OCI-M2 (cell line): ENCODE results near the gene PLXDC2.

Experiments used
- DNase-seq: peaks from one replicate; lab custom pipeline; 2025; ENCODE audit not compliant: unreplicated experiment; lab: John Stamatoyannopoulos, UW

Gene PLXDC2

GRCh38 chr10:19935176-19935575 lies 118.9 kb downstream of the PLXDC2 start:
- no peak for DNase-seq

GRCh38 chr10:19936289-19936688 lies 120.1 kb downstream of the PLXDC2 start:
- DNase-seq, result no peak

GRCh38 chr10:19937989-19938388 lies 121.8 kb downstream of the PLXDC2 start:
- no peak for DNase-seq

DNA sequence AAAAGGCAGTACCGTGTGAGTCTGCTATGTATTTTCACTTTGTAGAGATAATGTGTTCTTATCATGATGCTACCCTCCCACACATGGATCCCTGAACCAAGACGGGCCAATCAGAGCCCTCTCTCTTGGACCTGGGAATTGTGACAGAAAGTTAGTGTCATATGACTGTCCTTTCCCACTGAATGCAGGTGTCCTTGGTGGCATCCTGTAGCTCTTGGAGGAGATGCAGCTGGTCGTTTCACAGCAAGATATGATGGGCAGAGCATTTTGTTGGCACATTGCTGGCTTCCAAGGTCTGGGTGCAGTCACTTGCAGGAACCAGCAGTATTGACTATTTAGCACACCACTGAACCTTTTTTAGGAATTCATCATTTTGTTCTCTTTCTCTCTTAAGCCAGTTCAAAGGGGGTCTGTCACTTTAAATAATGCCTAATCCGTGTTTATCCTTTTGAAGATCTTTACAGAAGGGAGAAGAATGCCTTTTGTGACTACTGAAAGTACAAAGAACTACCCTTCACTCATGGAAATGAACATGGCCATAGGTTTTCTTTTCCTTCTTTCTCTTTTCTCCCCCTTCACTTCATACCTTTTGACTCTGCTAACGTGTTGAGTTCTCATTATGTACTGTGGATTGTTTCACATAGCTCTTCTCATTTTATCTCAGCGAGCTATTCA lies 125.1 kb downstream of the PLXDC2 start:
- DNase-seq, result no peak

GRCh38 chr10:19944911-19945663 lies 128.9 kb downstream of the PLXDC2 start:
- DNase-seq, result no peak

DNA sequence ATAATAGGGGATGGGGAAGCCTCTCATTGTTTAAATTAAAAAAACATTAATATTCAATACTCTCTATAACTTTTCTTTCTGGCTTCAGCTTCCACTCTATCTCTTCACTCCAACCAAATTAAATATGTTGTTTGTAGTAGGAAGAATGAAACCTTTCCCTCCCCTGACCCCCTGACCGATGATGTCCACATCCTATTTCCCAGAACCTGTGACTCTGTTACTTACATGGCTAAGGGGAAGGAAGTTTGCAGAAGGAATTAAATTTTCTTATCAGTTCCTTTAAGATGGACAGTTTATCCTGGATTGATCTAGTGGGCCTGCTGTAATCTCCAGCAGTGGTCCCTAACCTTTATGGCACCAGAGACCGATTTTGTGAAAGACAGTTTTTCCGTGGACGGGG lies 130.0 kb downstream of the PLXDC2 start:
- DNase-seq, result no peak

DNA sequence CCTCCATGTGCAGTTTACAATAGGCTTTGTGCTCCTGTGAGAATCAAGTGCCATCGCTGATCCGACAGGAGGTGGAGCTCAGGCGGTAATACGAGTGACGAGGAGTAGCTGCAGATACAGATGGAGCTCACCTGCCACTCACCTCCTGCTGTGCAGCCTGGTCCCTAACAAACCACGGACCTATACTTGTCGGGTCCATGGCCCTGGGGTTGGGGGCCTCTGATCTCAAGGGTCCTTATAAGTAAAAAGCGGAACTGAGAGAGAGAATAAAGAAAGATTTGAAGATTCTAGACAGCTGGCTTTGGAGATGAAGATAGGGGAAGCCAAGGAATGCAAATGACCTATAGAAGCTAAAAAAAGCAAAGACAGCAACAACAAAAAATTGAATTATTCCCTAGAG lies 130.6 kb downstream of the PLXDC2 start:
- no peak for DNase-seq

DNA sequence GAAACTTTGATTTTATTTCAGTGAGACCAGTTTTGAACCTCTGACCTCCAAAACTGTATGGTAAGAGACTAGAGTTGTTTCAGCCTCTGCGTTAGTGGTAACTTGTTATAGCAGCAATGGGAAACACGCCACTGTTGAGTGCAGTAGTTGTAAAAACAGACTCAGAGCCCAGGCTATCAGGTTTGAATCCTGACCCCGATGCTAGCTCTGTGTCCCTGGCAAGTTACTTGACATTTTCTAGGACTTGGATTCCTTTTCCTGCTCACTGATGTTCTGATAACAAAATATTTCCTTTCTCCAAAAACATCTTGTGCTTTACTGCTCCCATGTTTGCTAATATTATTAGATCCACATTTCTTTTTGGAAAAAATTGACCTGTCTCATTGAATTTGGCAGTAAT lies 131.0 kb downstream of the PLXDC2 start:
- no peak for DNase-seq

DNA sequence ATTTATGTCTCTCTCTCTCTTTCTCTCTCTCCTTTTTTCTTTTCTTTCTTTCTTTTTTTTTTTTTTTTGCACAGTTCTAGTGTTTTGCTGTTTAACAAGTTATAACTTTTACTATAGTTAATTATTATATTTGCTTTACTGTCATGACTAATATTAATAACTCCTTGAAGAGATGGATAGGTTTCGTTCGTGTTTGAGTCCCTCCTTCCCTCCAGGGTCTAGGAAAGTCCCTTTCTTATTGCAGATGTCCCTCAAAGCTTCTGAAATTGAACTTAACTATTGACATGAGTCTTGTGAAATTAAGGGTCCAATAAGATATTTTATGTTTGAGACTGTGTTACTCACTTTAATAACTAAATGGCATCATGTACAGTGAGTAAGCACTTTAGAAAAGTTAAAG lies 131.4 kb downstream of the PLXDC2 start:
- DNase-seq, result no peak

GRCh38 chr10:19952224-19953010 lies 136.2 kb downstream of the PLXDC2 start:
- DNase-seq, result no peak

DNA sequence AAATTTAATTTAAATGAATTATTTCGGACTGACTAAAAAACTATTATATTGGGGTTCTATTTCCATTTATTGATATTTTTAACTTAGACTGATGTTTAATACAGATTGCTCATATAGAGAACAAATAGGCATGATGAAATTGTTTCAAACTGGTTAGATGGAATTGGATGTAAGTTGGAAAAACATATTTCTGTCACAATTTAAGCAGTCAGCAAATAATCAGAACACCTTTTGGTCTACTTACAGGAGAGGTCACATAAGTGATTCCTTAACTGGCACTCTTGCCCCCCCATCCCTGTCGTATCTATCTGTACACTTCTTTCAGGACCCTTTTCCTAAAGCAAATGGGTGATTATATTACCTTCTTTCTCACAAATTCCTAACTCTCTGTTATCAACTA lies 138.4 kb downstream of the PLXDC2 start:
- no peak for DNase-seq

DNA sequence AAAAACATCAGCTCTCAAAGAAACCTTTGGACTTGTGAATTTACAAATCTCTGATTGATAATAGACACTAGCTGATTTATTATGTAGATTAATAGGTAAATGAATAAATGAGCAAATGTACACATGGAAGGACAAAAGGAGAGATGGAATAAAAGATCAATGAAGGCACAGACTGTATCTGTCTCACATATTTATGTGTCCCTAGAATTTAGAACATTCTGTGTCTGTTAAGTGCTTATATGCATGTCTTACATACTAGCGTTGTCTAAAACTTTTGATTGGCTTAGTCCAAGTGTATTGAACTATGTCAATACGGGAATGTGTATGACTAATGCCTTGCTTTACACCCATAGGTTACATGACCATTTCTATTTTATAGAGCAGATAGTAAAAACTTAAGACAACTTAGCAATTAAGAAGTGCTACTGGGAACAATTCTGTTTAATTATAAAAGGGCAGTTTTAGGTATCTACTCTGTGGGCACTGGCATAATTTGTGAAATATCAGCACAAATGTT lies 140.3 kb downstream of the PLXDC2 start:
- no peak for DNase-seq

- DNase-seq, result no peak
Measured at GRCh38 chr10:19958787-19959186, 142.6 kb downstream of the PLXDC2 start.

DNA sequence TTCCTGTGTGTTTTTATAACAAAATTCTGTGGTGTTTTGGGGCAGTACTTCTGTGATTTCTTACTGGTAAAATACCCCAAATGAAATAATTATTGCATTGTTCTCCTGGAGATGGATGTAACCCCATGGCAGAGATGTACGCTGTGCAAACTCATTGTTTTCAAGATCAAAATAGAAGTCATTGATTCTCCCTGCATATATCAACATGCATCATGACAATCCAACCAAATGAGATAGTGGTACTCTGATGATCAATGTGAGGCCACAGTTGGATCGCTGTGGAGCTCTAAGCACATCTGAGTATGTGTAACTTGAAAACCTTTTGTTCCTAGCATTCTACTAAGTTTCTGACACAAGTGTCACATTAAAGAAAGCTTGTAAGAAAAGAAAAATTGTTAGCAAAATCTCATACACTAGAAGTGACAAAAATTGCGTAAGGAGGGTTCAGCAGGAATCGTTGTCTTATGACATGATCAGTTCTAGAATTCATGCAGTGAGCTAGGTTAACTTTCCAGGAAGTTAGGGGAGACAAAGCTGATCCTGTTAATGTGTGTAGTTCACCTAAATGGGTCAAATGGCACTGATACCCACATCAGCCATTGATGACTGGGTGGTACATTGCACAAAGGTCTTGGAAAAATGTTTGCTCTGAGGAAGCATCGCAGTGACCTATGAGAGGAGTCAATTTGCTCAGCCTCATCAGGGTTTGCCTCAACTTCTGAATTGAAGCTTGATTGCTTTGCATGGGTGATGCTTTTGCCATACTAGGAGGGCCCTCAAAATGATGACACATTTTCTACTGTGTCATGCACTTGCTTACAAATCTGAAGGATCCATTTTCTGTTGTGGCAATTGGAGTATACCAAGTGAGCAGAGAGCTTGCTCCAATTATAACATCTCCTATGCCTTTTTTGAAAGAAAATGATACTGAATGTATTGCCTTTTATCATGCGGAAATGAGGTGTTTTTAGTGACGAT lies 145.1 kb downstream of the PLXDC2 start:
- no peak for DNase-seq

GRCh38 chr10:19964625-19965024 lies 148.4 kb downstream of the PLXDC2 start:
- DNase-seq, result no peak

DNA sequence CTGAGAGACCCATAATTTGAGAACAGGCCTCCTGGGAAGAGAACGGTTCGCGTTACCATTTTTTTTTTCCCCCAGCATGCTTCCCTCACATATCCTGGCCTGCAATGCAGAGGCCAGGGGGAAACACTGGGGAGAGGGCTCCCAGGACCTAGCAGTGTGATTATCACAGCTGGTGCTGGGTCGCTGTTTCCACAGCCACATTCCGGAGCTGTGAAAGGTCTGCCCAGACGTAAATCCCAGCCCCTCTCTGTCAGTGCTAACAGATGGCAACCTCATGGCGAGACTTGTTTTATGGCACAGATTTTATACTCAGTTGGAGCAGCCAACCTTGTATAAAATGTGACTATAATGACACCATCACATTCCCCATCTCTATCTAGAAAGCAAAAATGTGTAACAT lies 150.5 kb downstream of the PLXDC2 start:
- DNase-seq, result no peak

DNA sequence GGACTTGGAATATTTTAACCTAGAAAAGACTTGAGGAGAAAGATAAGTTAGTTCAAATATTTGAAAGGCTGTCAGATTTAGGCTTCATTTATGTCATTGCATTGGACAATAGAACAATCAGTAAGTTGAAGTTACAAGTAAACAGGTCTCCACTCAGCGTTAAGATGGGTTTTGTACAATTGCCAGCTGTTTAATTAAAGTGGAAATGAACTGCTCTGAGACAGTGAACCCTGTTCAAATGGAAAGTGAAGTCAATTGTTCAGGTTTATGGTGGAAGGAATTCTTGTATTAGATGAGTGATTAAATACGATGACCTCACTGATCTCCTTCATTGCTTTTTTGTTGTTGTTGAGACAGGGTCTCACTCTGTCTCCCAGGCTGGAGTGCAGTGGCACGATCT lies 151.7 kb downstream of the PLXDC2 start:
- no peak for DNase-seq

DNA sequence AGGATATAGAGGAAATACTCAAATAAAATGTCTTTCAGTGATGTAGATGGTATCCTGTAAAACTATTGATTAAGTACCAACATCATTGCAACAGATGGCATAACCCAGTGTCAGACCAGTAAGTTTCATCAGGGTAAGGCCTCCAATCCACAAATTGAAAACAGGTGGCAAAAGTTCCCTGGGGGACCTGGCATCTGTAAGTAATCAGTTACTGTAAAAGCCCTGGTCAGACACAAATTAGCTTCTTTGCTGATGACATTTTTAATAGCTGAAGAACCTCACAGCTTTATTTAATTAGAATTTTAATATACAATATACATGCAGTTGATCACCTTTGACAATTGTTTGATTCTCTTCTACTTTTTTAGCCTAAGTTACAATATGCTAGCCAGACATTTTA lies 152.5 kb downstream of the PLXDC2 start:
- DNase-seq, result no peak

DNA sequence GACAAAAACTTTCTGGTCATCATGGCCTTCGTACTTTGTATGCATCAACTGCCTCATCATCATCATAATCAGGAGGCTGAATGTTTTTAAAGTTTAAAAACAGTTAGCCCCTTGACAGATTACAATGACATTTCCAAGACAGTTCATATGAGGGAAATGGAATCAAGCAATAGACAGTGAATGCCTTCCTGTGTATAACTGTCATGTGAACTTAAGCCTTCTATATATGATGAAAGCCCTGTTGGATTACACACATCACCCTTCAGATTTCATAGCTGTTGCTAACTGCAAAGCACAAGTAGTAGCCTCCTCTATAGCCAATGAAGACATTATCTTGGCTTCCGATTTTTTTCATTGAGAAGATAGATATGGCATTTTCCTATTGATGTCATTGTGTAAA lies 154.0 kb downstream of the PLXDC2 start:
- DNase-seq, result no peak

DNA sequence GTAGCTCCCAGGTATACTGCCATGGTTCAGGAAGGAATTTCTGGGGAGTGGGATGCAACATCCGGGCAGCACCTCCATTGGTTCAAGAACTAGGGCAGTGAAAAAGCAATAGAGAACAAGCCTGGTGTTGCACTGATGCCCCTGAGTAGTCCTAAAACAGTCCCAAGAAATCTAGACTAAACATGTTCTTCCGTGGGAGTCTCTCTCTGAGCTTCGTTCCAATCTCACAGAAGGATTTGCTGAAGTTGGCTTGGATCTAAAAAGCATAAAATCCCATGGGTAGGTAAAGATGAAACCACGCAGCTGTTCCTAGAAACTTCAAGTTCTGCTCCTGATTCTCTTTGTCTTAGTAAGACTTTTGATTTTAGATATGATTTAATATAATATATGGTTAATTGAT lies 154.5 kb downstream of the PLXDC2 start:
- DNase-seq, result no peak
